Effector memory CD8-positive, alpha-beta T cell (primary cell): Measurements from ENCODE around the gene HVCN1.

Experiments used
- ATAC-seq: fragments of 150-1000 bp; cut with Tn5 transposase; replicated peaks from 2 replicates; pipeline ENCODE4 v1.10.0; 2021; ENCODE audit warnings: mild to moderate bottlenecking, moderate library complexity
- DNase-seq, 3 experiments: peaks; one replicate each; pipeline ENCODE4 v3.0.0; 2021
- H3K27ac Mint-ChIP-seq, 2 donors: one replicate each; pipeline ENCODE4 v1.8.0; 2022; ENCODE audit warnings: mild to moderate bottlenecking in 2 of 2, mixed read lengths in 2 of 2, moderate library complexity in 2 of 2
- H3K27me3 Mint-ChIP-seq, 2 donors: one replicate each; pipeline ENCODE4 v1.8.0; 2022; ENCODE audit warnings: mixed read lengths in 2 of 2
- H3K36me3 Mint-ChIP-seq: one replicate; pipeline ENCODE4 v1.8.0; 2022; ENCODE audit warnings: mild to moderate bottlenecking, moderate library complexity, mixed read lengths; ENCODE audit not compliant: insufficient read depth
- H3K4me1 Mint-ChIP-seq, 2 donors: one replicate each; pipeline ENCODE4 v1.8.0; 2022; ENCODE audit warnings: low read depth in 2 of 2, mixed read lengths in 2 of 2
- H3K4me3 Mint-ChIP-seq, 2 donors: one replicate each; pipeline ENCODE4 v1.8.0; 2022; ENCODE audit warnings: mild to moderate bottlenecking in 2 of 2, mixed read lengths in 2 of 2, moderate library complexity in 2 of 2
- H3K9me3 Mint-ChIP-seq, 2 donors: one replicate each; pipeline ENCODE4 v1.8.0; 2022; ENCODE audit warnings: mixed read lengths in 2 of 2

HVCN1 gene

DNA sequence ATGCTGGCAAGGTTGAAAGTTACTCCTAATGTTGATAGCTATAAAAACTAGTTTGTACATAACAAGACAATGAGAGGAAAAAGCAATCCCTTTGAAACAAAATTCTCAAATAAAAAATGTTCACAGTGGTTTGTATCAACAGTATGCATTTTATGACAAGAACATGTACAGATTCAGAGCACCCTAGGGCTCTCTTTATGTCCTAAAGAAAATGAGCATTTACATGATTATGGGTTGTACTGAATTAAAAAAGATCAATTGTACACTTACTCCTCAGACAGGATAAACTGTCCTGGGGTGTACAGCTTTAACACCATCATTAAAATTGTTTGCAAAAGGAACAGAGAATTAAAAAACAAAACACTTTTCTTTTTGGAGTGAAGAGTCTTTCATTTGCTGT lies 31.6 kb upstream of the HVCN1 start:
- no peak for DNase-seq
- no peak overlapping the region for H3K4me3 Mint-ChIP-seq
- H3K27me3 Mint-ChIP-seq, result no peaks in the 10 kb centered on the region
- ATAC-seq, result no peak
- no peak overlapping the region for H3K27ac Mint-ChIP-seq
- H3K9me3 Mint-ChIP-seq, result no peaks in the 10 kb centered on the region
- peaks cover 6 to 11% of the 10 kb centered on the region in 2 donors for H3K4me1 Mint-ChIP-seq
- H3K36me3 Mint-ChIP-seq, result peaks cover 77% of the 10 kb centered on the region

DNA sequence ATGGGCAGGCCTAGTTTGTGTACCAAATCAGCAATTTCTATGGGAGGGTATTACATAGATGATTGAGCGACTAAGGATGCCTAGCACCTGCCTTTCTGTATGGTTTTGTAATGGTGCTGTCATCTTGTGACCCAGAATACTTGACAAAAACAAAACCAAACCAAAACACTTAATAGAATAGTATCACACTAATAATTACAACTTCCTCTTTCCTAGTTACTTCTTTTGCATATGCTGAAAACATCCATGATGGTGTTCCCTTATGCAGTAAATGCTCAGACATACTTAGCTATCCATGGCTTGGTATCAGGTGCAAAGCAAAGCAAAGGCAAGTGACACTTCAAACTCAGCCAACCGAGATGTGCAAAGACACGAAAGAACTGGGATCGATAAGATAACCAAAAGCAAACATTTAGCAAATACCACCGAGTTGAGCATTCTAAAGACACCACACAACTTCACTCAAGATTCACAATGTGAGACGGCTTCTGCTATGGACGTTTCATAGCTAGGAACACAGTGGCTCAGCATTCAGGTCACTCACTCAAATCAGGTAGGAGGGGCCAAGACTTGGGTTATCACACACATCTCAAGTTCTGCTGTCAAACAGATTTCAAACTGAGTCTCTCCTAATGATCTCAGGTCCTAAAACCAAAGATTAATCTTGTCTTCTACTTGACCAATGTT lies 29.4 kb upstream of the HVCN1 start:
- no peaks in the 10 kb centered on the region for H3K9me3 Mint-ChIP-seq
- no peak overlapping the region for H3K4me3 Mint-ChIP-seq
- H3K27ac Mint-ChIP-seq, result peak overlapping the region in 1 of 2 donors; percentile 6
- peaks cover 3 to 7% of the 10 kb centered on the region in 2 donors for H3K4me1 Mint-ChIP-seq
- H3K27me3 Mint-ChIP-seq, result no peaks in the 10 kb centered on the region
- ATAC-seq, result no peak
- peaks cover 60% of the 10 kb centered on the region for H3K36me3 Mint-ChIP-seq
- no peak for DNase-seq

DNA sequence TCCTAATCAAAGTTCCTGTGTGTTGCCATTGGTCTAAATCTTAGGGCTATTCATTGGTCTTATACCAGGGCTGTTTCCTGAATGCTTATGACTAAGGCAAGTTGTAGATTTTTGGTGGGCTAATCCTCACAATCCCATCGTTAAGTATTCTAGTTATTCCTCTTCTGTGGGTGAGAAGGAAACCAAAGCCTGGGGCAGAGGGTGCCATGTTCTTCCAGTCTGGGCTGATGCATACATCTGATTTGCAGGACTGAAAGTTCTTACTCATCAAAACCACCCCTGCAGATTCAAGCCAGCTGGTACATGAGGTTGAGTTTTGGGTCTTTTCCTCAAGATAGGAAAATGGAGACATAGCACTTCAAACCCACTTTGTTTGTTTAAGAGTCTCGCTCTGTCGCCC lies 28.1 kb upstream of the HVCN1 start:
- peaks cover 0 to 7% of the 10 kb centered on the region in 2 donors for H3K4me1 Mint-ChIP-seq
- no peaks in the 10 kb centered on the region for H3K9me3 Mint-ChIP-seq
- peak overlapping the region in 1 of 2 donors; percentile 26 for H3K27ac Mint-ChIP-seq
- peaks cover 48% of the 10 kb centered on the region for H3K36me3 Mint-ChIP-seq
- no peaks in the 10 kb centered on the region for H3K27me3 Mint-ChIP-seq
- no peak overlapping the region for H3K4me3 Mint-ChIP-seq
- ATAC-seq, result no peak
- DNase-seq, result no peak

DNA sequence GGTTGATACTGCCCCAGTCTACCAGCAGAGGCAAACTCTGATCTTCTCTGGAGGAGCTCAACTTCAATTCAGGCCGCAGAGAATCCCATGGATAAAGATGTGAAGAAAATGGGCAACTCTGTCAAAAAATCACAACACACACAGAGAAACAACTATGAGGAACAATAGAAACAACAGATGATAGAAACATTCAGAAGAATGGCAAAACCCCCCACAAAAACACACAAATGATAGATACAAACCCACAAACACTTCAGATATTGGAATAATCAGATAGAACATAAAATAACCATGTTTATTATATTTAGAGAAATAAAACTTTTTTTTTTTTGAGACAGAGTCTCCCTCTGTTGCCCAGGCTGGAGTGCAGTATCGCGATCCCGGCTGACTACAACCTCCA lies 20.0 kb upstream of the HVCN1 start:
- ATAC-seq, result no peak
- Mint-ChIP-seq H3K4me3 (no peak overlapping the region), H3K27ac (no peak overlapping the region), H3K36me3 (no peaks in the 10 kb centered on the region), H3K9me3 (no peaks in the 10 kb centered on the region), H3K4me1 (no peaks in the 10 kb centered on the region), H3K27me3 (no peaks in the 10 kb centered on the region)
- no peak for DNase-seq

DNA sequence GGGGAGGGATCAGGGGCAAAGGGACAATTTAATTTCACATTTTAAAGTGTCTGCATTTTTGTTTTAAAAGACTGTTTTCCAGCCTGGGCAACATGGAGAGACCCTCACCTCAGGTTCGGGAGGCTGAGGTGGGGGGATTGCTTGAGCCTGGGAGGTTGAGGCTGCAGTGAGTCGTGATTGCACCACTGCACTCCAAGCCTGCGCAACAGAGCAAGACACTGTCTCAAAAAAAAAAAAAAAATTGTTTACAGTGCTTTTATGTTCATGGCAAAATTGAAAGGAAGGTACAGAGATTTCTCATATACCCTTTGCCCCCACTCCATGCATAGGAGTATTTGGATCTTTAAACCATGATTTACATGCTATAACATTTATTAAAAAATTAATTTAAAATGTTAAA lies 16.4 kb upstream of the HVCN1 start:
- DNase-seq (no peak), ATAC-seq (no peak)
- no peaks in the 10 kb centered on the region for H3K4me1 Mint-ChIP-seq
- H3K27ac Mint-ChIP-seq, result no peak overlapping the region
- no peaks in the 10 kb centered on the region for H3K27me3 Mint-ChIP-seq
- no peaks in the 10 kb centered on the region for H3K9me3 Mint-ChIP-seq
- no peaks in the 10 kb centered on the region for H3K36me3 Mint-ChIP-seq
- no peak overlapping the region for H3K4me3 Mint-ChIP-seq

DNA sequence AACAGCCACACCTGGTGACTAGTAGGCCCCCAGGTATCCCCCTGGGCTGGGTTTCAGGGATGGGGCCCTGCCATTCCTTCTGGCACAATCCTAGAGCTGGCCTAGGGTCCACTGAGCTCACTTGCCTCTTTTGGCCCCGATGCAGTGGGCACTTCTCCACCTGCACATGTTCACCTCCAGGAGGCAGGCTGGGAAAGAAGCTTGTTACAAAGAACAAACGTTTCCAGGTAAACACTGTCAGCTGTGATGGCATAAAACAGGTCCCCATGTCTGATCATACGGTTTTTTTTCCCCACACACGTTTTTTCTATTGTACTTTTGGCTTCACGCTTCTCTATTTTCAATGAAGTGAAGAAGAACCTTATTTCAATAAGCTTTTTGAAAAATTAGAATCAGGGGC lies 15.8 kb upstream of the HVCN1 start:
- H3K4me3 Mint-ChIP-seq, result no peak overlapping the region
- H3K9me3 Mint-ChIP-seq, result no peaks in the 10 kb centered on the region
- no peaks in the 10 kb centered on the region for H3K27me3 Mint-ChIP-seq
- H3K27ac Mint-ChIP-seq, result no peak overlapping the region
- H3K36me3 Mint-ChIP-seq, result no peaks in the 10 kb centered on the region
- DNase-seq, result no peak
- no peaks in the 10 kb centered on the region for H3K4me1 Mint-ChIP-seq
- no peak for ATAC-seq

DNA sequence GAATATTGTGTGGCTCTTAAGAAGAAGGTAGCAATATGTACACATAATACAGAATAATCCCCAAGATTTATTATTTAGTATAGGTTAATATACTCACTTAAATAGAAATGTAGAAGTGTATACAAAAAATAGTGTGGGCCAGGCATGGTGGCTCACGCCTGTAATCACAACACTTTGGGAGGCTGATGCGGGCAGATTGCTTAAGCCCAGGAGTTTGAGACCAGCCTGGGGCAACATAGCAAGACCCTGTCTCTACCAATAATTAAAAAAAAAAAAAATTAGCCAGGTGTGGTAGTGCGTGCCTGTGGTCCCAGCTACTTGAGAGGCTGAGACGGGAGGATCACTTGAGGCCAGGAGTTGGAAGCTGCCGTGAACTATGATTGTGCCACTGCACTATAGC lies 15.3 kb upstream of the HVCN1 start:
- Mint-ChIP-seq H3K9me3 (no peaks in the 10 kb centered on the region), H3K27ac (no peak overlapping the region), H3K4me1 (no peaks in the 10 kb centered on the region), H3K4me3 (no peak overlapping the region), H3K36me3 (no peaks in the 10 kb centered on the region), H3K27me3 (no peaks in the 10 kb centered on the region)
- no peak for DNase-seq
- ATAC-seq, result no peak

DNA sequence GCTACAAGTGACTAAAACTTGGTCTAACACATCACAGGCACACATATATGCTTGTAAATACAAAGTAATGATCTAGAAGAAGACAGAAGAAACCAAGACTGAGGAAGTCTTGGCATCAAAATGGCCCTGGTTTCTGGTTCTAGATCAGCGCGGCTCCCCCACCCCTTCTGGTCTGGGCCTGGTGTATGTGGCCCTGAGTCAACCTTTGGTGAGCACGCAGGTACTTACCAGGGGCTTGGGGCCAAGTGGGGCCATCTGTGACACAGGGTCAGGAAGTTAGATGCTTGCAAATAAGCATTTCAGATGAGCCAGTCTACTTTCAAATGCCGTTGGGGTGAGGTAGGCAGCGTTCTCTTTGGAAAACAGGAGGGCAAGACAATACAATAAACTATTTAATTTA lies 13.2 kb upstream of the HVCN1 start:
- no peak overlapping the region for H3K27ac Mint-ChIP-seq
- H3K9me3 Mint-ChIP-seq, result no peaks in the 10 kb centered on the region
- no peaks in the 10 kb centered on the region for H3K27me3 Mint-ChIP-seq
- DNase-seq, result no peak
- H3K4me1 Mint-ChIP-seq, result peaks cover 8 to 9% of the 10 kb centered on the region in 2 donors
- no peak for ATAC-seq
- no peak overlapping the region for H3K4me3 Mint-ChIP-seq
- H3K36me3 Mint-ChIP-seq, result no peaks in the 10 kb centered on the region

DNA sequence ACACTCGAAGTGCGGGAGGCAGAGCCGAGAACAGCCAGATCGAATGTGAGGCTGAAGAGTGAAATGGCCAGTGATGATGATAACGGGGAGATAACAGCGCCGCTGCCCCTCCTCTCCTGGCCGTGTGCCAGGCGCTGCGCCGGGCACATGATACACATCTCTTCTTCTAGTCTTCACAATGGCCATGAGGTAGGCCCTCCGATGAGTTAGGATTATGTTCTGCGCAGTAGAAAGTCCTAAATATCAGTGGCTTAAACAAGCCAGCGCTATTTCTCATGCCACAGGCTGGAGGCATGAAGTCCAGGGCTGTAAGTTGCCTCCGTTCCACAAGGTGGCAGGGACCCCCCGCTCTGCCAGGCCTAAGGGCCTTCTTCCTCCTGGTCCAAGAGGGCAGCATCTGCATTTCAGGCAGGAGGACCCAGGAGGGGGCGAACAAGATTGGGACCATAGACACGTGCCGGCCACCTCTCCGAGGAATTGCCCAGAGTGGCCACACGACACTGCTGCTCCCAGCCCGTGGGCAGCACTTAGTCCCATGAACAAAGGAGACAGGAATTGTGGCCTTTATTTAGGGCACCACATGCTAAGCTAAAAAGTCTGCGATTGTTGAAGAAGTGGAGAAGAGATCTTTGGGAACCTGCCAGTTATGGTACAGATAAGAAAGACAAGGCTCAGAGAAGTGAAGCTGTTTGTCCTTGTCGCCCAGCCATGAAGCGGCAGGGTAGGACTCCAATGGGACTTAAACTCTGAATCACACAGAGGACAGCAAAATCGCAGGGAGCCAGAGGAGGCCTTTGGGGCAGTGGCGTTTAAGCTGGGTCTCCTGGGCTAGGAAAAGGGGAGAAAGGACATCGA lies 10.9 kb upstream of the HVCN1 start:
- Mint-ChIP-seq H3K36me3 (no peaks in the 10 kb centered on the region), H3K27ac (no peak overlapping the region), H3K9me3 (no peaks in the 10 kb centered on the region), H3K27me3 (no peaks in the 10 kb centered on the region), H3K4me3 (no peak overlapping the region), H3K4me1 (peaks cover 8 to 12% of the 10 kb centered on the region in 2 donors)
- ATAC-seq (no peak), DNase-seq (no peak)

DNA sequence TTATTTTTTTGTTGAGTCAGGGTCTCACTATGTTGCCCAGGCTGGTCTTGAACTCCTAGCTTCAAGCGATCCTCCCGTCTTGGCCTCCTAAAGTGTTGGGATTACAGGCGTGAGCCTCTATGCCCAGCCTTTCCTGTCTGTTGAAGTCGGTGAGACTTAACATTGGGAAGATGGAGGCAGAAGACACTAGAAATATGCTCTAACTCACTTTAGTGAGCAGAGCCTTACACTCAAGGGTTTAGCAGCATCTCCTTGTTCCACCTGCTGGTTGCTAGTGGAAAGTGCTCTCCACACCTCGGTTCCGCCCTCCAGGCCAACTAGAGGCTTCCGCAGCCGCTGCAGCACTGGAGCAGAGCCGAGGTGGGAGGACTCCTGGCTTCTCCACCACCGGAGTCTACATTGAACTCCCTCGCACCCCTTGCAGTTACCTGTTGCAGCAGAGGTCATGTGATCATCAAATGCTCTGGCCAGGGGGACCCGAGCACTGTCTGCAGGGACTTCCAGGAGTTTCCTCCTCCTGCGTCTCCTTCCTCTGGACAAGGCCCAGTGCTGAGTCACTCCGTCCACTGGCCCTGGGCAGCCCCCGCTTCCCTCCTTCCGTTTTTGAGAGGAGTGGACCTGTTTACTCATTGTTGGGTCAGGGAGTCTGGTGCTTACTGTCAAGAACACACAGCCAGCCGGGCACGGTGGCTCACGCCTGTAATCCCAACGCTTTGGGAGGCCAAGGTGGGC lies 9.4 kb upstream of the HVCN1 start:
- H3K27me3 Mint-ChIP-seq, result no peaks in the 10 kb centered on the region
- no peaks in the 10 kb centered on the region for H3K9me3 Mint-ChIP-seq
- no peak overlapping the region for H3K4me3 Mint-ChIP-seq
- ATAC-seq, result peak; percentile 100
- H3K27ac Mint-ChIP-seq, result peak overlapping the region in 1 of 2 donors; percentile 51
- peaks cover 8 to 12% of the 10 kb centered on the region in 2 donors for H3K4me1 Mint-ChIP-seq
- peak; percentile 67 to 73 (median 67) for DNase-seq
- no peaks in the 10 kb centered on the region for H3K36me3 Mint-ChIP-seq

DNA sequence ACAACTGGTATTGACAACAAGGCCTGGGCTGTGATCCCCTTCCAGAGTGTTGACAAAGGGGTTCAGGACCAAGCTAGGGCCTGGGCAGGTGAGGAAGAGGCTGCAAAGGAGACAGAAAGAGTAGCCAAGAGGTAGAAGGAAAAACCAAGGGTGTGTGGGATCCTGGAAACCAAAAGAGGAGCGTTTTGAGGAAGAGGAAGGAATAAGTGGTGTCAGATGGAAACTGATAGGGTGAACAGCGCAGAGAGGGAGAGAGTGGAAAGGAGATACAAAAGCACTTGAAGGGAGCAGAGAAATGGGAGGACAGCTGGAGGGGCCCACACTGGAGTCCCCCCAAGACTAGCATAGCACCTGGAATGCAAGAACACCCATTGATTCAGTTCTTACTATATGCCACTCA lies 8.3 kb upstream of the HVCN1 start:
- no peak overlapping the region for H3K4me3 Mint-ChIP-seq
- no peaks in the 10 kb centered on the region for H3K36me3 Mint-ChIP-seq
- H3K4me1 Mint-ChIP-seq, result peaks cover 8 to 12% of the 10 kb centered on the region in 2 donors
- H3K27me3 Mint-ChIP-seq, result no peaks in the 10 kb centered on the region
- H3K27ac Mint-ChIP-seq, result peak overlapping the region in 1 of 2 donors; percentile 39
- ATAC-seq, result no peak
- no peak for DNase-seq
- H3K9me3 Mint-ChIP-seq, result no peaks in the 10 kb centered on the region

DNA sequence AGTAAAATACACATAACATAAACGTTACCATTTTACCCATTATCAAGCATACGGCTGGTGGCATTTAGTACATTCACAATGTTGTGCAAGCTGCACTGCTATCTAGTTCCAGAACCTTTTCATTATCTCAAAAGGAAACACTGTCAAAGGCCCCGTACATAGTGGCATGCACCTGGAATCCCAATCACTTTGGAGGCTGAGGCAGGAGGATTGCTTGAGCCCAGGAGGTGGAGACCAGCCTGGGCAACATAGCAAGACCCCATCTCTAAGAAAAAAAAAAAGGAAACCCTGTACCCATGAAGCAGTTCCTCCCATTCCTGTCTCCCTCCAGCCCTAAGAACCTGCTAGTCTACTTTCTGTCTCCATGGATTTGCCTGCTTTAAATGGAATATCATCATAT lies 7.4 kb upstream of the HVCN1 start:
- H3K27ac Mint-ChIP-seq, result peak overlapping the region in 1 of 2 donors; percentile 39
- H3K4me1 Mint-ChIP-seq, result peaks cover 10 to 19% of the 10 kb centered on the region in 2 donors
- H3K9me3 Mint-ChIP-seq, result no peaks in the 10 kb centered on the region

DNA sequence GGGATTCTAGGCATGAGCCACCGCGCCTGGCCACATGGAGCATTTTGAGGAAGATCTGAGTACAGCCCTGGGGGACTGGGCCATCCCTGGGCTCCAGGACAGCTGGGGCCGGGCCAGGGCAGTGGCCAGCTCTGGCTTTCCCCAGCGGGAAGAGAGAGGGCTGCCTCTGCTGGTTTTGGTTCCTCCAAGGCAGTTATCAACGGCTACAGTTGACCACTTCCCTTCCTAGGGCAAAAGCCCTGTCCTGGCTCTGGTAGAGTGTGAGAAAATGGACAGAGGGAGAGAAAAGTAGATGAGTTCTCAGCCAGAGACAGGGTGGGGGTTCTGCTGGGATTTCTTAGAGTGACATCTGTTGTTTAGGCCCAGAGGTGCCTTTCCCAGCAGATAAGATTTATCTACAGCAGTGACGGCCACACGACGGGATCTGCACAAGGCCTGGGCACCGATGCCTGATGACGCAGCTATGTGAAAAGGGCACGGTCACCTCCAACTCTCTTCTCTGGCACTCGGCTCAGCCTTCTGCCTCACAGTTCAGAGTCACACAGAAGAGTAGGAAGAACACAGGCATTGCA lies 5.5 kb upstream of the HVCN1 start:
- H3K4me3 Mint-ChIP-seq, result no peak overlapping the region
- H3K27me3 Mint-ChIP-seq, result no peaks in the 10 kb centered on the region
- ATAC-seq (no peak), DNase-seq (no peak)
- no peaks in the 10 kb centered on the region for H3K9me3 Mint-ChIP-seq
- no peaks in the 10 kb centered on the region for H3K36me3 Mint-ChIP-seq
- H3K27ac Mint-ChIP-seq, result no peak overlapping the region
- peaks cover 20 to 31% of the 10 kb centered on the region in 2 donors for H3K4me1 Mint-ChIP-seq

More for the DNA sequence above, 7.4 kb upstream of the HVCN1 start:
- no peaks in the 10 kb centered on the region for H3K27me3 Mint-ChIP-seq
- no peak overlapping the region for H3K4me3 Mint-ChIP-seq
- DNase-seq (no peak), ATAC-seq (no peak)
- H3K36me3 Mint-ChIP-seq, result no peaks in the 10 kb centered on the region
